GM18502 (cell line): ENCODE measurements around the gene YWHAB.
"Not testable (repeated sequence)": the region's sequence is repeated elsewhere in the genome, so short reads cannot be mapped to it uniquely, and the experiment has no call there.

ENCODE experiments used
- ATAC-seq: cut with Tn5 transposase; IDR thresholded peaks from one replicate; pipeline ENCODE4 v1.9.1; 2021; ENCODE audit warnings: mild to moderate bottlenecking; ENCODE audit not compliant: unreplicated experiment, poor library complexity

YWHAB gene

DNA sequence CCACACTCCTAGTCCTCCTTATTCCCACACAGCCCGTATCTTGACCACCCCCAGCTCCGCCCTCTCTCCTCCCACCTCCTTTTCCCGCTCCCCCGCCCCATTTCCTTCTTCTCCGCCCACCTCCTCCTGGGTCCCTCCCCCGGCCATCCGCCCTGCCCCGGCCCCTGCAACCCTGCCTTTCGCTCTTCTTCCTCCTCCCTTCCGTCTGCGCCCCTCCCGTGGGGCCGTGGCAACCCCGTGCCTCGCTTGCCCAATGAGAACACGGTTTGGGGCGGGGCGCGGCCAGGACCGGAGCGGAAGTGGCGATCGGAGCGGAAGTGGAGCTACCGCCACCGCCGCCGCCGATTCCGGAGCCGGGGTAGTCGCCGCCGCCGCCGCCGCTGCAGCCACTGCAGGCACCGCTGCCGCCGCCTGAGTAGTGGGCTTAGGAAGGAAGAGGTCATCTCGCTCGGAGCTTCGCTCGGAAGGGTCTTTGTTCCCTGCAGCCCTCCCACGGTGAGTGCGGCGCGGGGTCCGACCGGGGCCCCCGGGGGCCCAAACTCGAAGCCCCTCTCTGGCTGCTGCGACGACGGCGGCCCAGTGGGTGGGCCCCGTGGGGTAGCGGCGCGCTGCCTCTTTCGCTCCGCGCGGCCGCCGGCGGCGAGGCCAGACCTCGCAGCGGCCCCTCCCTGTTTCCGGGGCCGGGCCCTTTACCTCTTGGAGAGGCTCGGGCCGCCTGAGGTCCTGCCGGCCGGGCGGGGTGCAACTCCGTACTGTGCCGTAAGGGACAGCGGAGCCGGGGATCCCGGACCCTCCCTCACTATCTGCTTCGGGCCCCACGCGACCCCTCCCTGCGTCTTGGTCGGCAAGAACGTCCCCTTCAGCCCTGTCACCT is at the start of gene YWHAB:
TSS of gene YWHAB (plus strand) at position 314 of the 874 bp plus-strand sequence. CDS start 15,829 bp downstream, outside the sequence.
- peak; percentile 92 for ATAC-seq

DNA sequence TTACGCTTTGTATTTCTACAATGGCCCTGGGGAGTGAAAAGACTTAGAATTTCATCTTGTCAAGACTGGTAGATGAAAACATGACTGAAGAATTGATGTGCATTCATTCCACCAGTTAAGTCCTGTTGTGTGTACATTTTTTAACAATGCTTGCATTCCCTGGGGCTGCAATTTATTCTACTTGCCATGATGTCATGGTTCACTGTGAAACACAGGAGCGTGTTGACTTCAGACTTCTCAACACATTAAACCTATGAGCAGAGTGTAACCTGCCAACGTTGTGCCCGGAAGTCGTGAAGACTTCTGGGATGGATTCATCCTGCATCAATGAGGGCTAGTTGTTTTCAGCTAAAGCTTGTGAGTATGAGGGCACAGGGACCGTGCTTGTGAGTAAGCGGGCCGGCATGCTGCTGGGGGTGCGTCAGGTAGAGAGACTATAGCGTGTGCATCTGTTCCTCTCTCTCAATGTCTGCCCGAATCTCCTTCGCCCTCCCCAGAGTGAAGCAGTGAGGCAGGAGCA is 48.8 kb upstream of the YWHAB start:
- no peak for ATAC-seq

DNA sequence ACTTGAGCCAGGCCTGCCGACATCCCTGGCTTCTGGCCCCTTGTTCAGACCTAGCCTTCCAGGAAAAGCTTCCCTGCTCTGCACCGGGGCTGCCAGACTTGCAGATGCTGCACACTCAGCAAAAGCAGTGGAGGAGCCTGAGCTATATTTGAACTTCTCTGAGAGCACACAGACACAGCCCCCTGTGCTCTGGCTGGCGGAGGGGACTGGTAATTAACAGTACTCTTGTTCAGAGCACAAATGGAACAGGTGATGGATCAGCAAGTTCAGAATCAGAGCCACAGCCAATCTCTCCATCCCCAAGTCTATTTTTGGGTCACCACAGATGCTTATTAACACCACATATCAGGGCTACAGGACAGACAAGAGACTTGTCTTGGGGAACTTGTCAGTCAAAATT is 47.6 kb upstream of the YWHAB start:
- no peak for ATAC-seq

DNA sequence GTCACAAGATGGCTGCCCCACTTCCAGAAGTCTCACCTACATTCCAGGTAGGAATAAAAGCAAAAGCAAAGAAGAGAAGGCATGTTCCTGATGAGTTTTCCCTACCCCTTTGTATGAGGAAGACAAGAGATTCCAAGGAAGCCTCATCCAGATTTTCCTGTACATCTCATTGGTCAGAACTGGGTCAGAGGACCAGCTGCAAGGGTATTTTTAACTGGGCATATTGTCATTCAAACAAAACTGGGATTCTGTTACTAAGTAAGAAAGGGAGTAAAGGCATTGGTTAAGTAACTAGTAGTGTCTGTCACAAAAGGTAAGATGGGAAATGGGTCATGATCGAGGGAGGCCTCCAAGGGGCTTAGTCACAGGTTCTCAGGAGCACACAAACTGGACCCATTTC is 47.0 kb upstream of the YWHAB start:
- no peak for ATAC-seq

DNA sequence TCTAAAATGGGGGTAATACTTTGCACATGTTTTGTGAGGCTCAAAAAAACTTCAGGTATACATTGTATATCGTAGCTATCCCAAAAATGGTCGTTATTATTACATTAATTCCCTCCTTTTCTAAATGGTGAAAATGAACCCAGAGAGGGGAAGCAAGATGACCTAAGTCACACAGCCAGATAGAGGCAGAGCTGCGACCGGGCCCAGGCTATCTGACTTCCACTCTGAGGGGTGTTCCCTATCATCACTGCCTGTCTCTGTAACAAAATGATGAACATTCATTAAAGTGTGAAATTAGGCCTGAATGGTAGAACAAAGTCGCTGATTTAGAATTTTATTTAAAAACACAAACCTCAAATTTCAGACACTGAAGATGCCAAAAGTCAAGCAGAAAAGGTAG is 46.0 kb upstream of the YWHAB start:
- no peak for ATAC-seq

DNA sequence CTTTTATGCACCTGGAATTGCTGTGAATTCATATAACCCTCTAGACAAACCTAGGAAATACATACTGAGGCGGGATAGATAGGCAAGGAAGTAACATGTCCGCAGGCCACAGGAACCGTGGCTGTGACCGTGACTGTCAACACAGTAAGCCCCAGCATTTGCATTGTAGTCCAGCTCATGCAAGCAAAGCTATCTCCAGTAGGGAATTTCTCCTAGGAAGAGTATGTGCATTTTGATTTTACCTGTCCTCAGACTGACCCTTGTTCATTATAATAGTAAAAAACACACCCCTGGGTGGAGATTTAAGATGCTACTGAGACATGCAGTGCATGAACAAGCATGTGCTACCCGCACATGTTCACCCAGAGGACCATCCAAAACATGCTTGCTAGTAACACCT is 44.7 kb upstream of the YWHAB start:
- ATAC-seq: no peak

DNA sequence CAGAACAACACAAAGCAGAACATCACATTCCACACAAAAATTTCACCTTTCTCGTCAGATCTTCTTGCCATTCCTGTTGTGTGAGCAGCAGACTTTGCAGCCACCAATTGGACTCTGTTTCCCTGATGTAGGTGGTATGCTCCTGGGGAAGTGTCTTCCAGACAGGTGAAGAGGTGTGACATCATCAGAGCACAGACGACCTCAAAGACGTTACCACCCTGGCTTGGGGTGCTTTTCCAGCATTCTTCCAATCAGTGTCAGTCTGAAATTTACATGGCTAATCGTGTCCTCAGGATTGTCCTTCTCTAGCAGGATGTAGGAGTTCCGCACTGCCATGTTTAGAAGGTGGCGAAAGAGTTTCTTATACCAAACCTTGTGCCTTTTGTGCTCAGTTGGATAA is 43.5 kb upstream of the YWHAB start:
- no peak for ATAC-seq

DNA sequence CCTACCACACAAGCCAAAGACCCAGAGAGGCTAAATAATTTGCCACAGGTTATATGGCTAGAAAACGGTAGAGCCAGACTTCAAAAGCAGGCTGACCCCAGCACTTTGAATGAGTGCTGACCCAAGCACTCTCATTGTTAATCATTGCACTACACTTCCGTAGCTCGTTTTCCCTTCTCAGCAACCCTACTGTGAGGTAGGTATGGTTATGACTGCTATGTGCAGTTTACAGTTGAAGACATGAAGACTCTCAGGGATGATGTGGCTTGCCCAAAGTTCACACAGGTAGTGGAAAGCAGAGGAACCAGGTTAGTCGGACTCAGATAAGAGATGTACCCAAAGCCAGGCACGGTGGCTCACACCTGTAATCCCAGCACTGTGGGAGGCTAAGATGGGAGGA is 41.6 kb upstream of the YWHAB start:
- no peak for ATAC-seq

DNA sequence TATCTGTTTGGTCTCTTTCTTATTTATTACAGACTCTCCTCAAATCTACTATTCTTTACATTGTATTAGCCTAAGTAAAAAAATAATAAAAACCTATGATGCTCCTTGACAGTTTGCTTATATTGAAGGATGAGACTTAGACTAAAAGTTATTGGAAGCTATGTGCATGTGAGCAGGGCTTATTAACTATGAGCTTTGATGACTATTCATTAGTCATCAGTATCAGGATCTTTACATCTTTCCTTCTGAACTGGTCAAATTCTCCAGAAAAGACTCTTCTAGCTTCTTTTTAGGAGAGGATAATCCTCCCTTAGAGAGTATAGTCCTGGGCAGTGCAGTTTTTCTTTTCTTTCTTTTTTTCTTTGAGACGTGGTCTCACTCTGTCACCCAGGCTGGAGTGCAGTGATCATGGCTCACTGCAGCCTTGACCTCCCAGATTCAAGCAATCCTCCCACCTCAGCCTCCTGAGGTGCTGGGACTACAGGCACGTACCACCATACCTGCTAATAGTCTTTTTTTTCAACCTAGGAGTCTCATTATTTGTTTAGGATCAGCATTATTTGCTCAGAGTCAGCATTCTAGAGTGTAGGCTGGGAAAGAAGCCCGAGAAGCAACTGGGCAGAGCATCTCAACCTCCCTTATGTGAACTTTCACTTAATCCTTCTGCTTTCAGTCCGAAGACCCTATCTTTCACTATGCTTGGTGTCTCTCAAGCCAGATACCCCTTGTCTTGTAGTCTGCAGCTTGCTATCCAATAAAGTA is 37.1 kb upstream of the YWHAB start:
- no peak for ATAC-seq

DNA sequence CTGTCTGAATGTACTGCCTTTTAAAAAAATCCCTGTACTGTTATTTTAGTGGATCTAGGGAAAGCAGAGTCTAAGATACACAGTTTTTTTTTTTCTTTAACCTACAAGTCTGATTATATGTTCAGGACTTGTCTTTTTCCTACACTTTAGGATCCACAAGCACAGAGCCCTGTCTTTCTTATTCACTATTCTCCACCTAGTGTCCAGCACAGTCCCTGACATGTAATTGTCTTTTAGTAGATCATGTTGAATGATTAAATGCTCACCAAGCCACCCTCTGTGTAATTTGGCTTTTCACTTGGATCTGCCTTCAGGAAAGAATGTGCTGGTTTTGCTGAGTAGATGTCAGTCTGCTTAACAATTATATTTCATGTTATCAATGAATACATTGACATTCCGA is 35.8 kb upstream of the YWHAB start:
- no peak for ATAC-seq

DNA sequence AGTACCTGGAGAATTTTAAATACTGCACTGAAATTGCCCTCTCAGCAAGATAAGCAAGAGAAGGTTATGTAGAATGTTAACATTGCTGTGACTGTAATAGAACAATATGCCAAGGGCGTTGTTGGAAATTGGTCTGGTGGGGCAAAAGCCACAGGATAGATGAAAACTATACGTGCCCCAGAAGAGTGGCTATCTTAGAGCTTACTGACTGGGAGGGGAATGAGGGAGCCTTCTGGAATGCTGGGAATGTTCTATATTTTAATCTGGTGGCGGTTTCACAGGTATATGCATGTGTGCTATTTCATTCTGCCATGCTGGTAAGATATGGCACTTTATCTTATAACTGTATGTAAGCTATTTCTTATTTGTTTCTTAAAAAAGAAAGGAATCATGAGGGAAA is 35.2 kb upstream of the YWHAB start:
- ATAC-seq: no peak

DNA sequence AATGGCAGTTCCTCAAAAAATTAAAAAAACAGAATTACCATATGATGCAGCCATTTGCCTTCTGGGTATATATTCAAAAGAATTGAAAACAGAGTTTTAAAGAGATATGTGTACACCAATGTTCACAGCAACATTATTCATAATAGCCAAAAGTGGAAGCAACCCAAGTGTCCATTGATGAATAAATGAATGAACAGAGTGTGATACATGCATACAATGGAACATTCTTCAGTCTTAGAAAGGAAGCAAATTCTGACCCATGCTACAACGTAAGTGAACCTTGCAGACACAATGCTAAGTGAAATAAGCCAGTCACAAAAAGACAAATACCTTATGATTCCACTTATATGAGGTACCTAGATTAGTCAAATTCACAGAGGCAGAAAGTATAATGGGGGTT is 34.7 kb upstream of the YWHAB start:
- ATAC-seq: no peak

DNA sequence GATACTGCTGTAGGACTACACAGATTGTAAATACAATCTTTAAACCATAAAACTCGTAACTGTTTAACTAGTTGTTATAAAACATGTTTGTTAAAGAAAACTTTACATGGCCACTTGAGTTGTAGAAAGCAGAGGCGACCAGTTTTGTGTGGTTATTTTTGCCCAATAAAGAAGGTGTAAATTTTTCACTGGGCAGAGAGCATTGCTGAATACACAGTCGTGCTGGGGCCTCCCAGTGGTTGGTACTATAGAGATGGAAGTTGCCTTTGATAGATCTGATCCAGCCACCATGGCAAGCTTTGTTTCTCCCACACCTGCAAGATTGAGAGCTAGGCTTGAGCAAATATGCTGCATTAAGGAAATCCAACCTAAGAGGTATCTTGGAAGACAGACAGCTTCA is 34.0 kb upstream of the YWHAB start:
- no peak for ATAC-seq

DNA sequence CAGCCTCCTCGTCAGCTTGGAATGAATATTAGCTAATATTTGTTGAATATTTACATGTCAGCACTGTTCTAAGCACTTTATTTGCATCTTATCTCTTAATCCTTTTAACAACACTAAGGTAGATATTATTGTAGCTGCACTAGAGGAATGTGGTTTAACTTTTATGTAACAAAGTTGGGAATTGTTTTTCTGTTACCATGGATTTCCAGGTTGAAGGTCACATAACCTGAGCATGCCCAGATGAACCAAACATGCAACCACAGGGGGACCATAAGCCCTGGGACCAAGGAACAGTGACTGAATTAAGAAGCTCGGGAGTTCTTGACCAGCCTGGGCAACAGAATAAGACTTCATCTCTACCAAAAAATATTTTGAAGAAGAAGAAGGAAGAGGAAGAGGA is 29.1 kb upstream of the YWHAB start:
- ATAC-seq: no peak

DNA sequence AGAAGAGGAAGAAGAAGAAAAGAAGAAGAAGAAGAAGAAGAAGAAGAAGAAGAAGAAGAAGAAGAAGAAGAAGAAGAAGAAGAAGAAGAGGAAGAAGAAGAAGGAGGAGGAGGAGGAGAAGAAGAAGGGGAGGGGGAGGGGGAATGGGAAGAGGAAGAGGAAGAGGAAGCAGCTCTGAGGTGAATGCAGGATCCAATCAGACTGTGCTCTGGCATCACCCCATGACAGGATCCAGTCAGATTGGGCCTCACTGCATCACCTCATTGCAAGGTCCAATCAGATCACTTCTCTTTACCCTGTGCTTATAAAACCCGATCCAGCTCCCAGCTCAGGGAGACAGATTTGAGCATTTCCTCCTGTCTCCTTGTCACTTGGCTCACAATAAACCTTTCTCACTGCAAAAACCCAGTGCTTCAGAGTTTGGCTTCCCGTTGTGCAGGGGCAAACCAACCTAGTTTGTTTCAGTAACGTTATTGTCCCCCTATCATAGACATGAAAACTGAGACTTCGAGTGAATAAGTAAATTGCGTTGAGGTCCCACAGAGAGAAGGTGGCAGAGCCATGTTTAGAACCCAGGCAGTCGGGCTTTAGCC is 28.6 kb upstream of the YWHAB start:
- no peak for ATAC-seq

DNA sequence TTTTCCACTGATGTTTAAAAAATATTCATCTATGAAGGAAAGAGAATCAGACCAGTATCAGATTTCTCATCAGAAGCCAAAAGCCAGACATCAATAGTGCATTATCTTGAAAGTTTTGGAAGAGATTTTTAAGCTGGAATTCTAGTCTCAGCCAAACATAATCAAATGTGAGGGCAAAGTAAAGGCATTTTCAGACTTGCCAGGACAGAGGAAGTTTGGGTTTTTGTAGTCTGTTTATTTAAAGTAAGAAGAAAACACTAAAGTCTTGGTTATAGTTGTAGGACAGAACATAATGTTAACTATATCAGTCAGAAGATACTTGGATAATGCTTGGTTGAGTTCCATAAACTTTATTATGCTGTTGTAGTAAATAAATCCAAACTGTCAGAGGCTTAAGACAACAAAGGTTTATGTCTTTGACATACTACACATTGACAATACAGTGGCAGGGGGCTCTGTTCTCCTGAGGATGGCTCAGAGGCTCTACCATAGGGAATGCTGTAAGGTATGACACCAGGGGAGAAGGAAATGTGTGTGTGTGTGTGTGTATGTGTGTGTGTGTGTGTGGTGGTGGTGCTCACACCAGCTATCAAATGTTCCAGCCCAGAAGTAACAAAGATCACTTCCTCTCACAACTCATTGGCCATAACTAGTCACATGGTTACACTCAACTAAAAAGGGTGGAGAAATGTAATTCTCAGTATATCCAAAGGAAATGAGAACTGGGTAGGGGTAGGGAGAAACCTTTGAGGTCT is 26.7 kb upstream of the YWHAB start:
- ATAC-seq: no peak

DNA sequence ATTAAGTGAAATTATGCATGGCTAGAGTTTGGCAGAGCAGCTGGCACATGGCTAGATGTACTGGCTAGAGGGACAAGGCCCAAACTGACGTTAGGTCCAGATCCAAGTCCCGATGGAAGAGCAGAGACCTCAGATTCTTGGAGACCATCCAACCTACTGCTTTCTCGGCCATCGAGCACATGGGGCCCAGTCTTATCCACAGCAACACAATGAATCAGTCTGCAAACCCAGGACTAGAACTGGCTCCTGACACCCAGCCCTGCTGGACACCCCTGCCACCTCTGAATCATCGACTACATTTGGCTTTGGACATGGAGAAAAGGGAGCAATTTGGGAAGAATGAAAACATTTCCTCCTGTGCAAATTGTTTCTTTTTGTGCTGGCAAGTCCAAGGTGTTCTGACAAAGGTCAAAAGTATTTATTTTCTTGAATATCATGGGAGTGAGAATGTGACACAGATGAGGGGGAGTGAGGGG is 23.9 kb upstream of the YWHAB start:
- no peak for ATAC-seq

DNA sequence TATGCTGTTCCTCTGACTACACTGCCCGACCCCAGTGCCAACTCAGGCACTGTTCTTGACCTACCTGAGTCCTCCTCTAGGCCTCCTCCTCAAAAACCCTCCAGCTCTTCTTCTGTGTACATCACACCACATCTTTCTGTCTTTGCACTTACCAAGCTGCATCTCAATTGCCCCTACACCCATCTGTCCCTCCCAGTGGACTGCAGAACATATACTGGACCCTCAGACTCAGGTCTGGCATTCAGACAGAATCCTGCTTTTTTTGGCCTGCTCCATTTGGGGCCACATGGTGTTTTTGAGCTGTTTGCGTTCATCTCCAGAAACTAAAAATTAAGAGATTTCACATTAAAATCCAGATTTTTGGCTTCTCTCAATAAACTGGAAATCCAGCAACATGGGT is 23.2 kb upstream of the YWHAB start:
- no peak for ATAC-seq

DNA sequence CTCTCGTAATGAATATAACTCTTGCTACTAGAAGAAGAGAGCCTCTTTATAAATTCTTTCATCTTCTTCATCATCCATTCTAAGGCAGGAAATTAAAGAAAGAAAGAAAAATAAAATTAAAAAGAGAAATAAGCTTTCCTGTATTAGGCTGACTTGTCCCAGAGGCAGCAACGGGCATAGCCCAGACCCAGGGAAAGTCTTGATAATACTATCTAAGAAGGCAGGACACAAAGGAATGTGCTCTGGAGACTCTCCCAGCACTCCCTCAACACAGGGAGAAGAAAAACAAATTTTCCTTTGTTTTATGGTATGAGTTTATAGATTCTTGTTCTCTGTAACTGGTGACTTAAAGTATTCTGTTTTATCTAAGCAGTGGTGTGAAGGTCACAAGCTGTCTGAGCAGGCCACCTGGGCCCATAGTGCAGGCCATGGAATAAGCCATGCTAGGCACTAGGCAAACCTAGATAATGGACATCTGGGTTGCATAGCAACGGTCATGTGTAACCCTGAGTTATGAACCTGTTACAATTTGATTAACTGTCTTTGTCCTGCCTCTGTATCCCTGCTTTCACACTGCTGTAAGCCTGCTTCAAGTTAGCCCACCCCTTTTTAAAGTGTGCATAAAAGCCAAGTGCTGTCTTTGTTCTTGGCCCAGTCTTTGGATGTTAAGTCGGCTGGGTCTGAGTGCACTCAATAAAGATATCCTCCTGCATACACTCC is 22.0 kb upstream of the YWHAB start:
- not testable (repeated sequence) for ATAC-seq

DNA sequence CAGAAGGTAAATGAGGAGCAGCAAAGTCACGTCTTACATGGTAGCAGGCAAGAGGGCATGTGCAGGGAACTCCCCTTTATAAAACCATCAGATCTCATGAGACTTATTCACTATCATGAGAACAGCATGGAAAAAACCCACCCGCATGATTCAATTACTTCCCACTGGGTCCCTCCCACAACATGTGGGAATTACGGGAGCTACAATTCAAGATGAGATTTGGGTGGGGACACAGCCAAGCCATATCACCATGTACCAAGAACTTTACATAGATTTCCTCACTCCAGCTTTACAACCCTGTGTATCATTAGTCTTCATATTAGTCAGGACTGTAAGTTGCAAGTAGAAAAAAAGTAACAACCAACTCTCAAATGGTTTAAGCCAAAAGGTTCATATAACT is 21.0 kb upstream of the YWHAB start:
- ATAC-seq: not testable (repeated sequence)
